GM12878 (cell line): Measurements from ENCODE around the gene TNPO2. TPM values are rescaled to one million over a fixed set of nuclear protein-coding genes. Genes with fewer than 3 reads are reported as not detected.
A peak's percentile ranks its signal among the peaks of the same experiment; 100 is the strongest.
"Not testable (repeated sequence)": the region's sequence is repeated elsewhere in the genome, so short reads cannot be mapped to it uniquely, and the experiment has no call there.

Source experiments
- ATAC-seq: fragments of 200-7000 bp; cut with Tn5 transposase; 3 replicates; pipeline ENCODE4 v1.9.1; 2020; ENCODE audit warnings: mild to moderate bottlenecking, moderate library complexity
- BruUV-seq: library from RNA; stranded (reverse); fragments of 400-500 nt; replicated peaks from 2 replicates; lab custom pipeline; 2021; lab: Mats Ljungman, UMichigan
- CTCF ChIA-PET: fragments of 300-600 bp; sonication (Branson Sonifier 250); formaldehyde crosslinking; extraction: SDS; loops from one replicate; lab custom pipeline; 2021; ENCODE audit warnings: inconsistent platforms; lab: Yijun Ruan, JAX
- POLR2A ChIA-PET: fragments of 350-600 bp; formaldehyde crosslinking; extraction: SDS; loops from one replicate; lab custom pipeline; 2021; ENCODE audit warnings: inconsistent platforms; lab: Charles Lee
- RAD21 ChIA-PET: fragments of 300-600 bp; sonication (Branson Sonifier 250); formaldehyde crosslinking; loops from one replicate; lab custom pipeline; 2023; ENCODE audit warnings: antibody characterized with exemption; ENCODE audit not compliant: unreplicated experiment; lab: Charles Lee
- SMC1A ChIA-PET: fragments of 300-600 bp; sonication (Branson Sonifier 250); formaldehyde crosslinking; loops from one replicate; lab custom pipeline; 2023; ENCODE audit not compliant: unreplicated experiment, uncharacterized antibody; lab: Charles Lee
- DNase-seq: peaks from one replicate; pipeline ENCODE4 v3.0.0-alpha.2; 2011; ENCODE audit warnings: low read depth, low spot score
- FAIRE-seq: peaks from 3 replicates; lab custom pipeline; 2011; peaks lifted over from hg19 to GRCh38; lab: Jason Lieb, UNC
- H2AFZ ChIP-seq: 2 replicates; pipeline ENCODE4 v1.6.0; 2011; ENCODE audit warnings: low read depth, low read length, control low read depth; ENCODE audit not compliant: control insufficient read depth
- H3K27ac ChIP-seq: 2 replicates; pipeline ENCODE4 v1.5.1; 2011; ENCODE audit warnings: control low read depth; ENCODE audit not compliant: control insufficient read depth, insufficient read depth
- H3K27me3 ChIP-seq, 2 experiments: replicated peaks in 1 of 2; 2 replicates each; pipeline versions ENCODE4 v1.6.0 to v1.6.1; 2011; ENCODE audit warnings: low read length in 1 of 2; ENCODE audit not compliant: control insufficient read depth in 2 of 2, insufficient read depth in 2 of 2
- H3K36me3 ChIP-seq, 2 experiments: 2 replicates each; pipeline ENCODE4 v1.5.1; 2011; ENCODE audit warnings: low read length in 1 of 2; ENCODE audit not compliant: control insufficient read depth in 2 of 2, insufficient read depth in 2 of 2
- H3K4me1 ChIP-seq: 2 replicates; pipeline ENCODE4 v1.6.1; 2011; ENCODE audit warnings: mild to moderate bottlenecking, low read length, moderate library complexity, mixed read lengths; ENCODE audit not compliant: control insufficient read depth, insufficient read depth
- H3K4me2 ChIP-seq: 2 replicates; pipeline ENCODE4 v1.6.0; 2011; ENCODE audit warnings: control low read depth; ENCODE audit not compliant: control insufficient read depth, insufficient read depth
- H3K4me3 ChIP-seq: fragments of 200-600 bp; sonication (generic); 2 replicates; pipeline ENCODE4 v1.5.1; 2016
- H3K79me2 ChIP-seq: 2 replicates; pipeline ENCODE4 v1.6.0; 2011; ENCODE audit warnings: low read length; ENCODE audit not compliant: control insufficient read depth, insufficient read depth
- H3K9ac ChIP-seq: 2 replicates; pipeline ENCODE4 v1.8.0; 2011; ENCODE audit warnings: low read length, control low read depth, mixed read lengths; ENCODE audit not compliant: control insufficient read depth, insufficient read depth
- H3K9me3 ChIP-seq: replicated peaks from 3 replicates; pipeline ENCODE4 v1.5.1; 2011; ENCODE audit warnings: mild to moderate bottlenecking, low read length; ENCODE audit not compliant: control insufficient read depth, insufficient read depth
- H4K20me1 ChIP-seq: 2 replicates; pipeline ENCODE4 v1.6.0; 2011; ENCODE audit not compliant: control insufficient read depth, insufficient read depth
- MTA3 ChIP-seq: IDR thresholded peaks from 2 replicates; pipeline ENCODE4 v1.6.1; 2012; ENCODE audit warnings: low read length, inconsistent platforms, borderline replicate concordance
- POLR2A ChIP-seq: IDR thresholded peaks from 2 replicates; pipeline ENCODE4 v1.6.1; 2011; ENCODE audit warnings: low read depth, mild to moderate bottlenecking, low read length
- TAF1 ChIP-seq: IDR thresholded peaks from 2 replicates; pipeline ENCODE4 v1.6.1; 2011; ENCODE audit warnings: mild to moderate bottlenecking, low read depth, low read length, borderline replicate concordance
- ZNF622 ChIP-seq: fragments of 450-650 bp; IDR thresholded peaks from 2 replicates; pipeline ENCODE4 v1.6.1; 2017; ENCODE audit warnings: mild to moderate bottlenecking, inconsistent platforms
- WGBS: methylation state at CpG from one replicate; pipeline ENCODE4 v1.1.6; 2016; ENCODE audit warnings: low lambda C conversion rate; ENCODE audit not compliant: insufficient replicate concordance, insufficient coverage; ENCODE audit errors: missing lambda C conversion rate; 5-methylcytosine and 5-hydroxymethylcytosine counted together
- in situ Hi-C: fragments of 300-500 bp; cut with MboI; formaldehyde crosslinking; loops from 9 replicates; pipeline ENCODE4 v1.14.3; 2018; ENCODE audit warnings: mixed read lengths
- intact Hi-C: fragments of 100-400 bp; cut with micrococcal nuclease; formaldehyde crosslinking; loops from one replicate; pipeline ENCODE4 v1.14.2; 2022; ENCODE audit not compliant: unreplicated experiment
- polyA plus RNA-seq, 11 experiments: library from polyadenylated mRNA; depleted of rRNA in 4 of 11; unstranded in 6 of 11; stranded (reverse) in 5 of 11; fragments of >200 nt; fragmentation: Nextera tagmentation in 4 of 11; fragmentation: Illumina TruSeq in 1 of 11; extraction: Ambion mirVana in 4 of 11; extraction: Trizol in 1 of 11; gene quantifications; 1 replicate in 1 of 11; 2 replicates in 10 of 11; pipeline versions ENCODE4 v1.2.1 to v1.2.3, GENCODE V29; 2011 to 2016; ENCODE audit warnings: inconsistent platforms in 2 of 11, missing spikeins in 2 of 11, low read depth in 1 of 11
- total RNA-seq, 4 experiments: library from RNA; depleted of rRNA in 3 of 4; stranded (reverse); fragments of >200 nt in 3 of 4; fragmentation: Illumina TruSeq in 1 of 4; extraction: Trizol in 1 of 4; gene quantifications; 2 replicates each; pipeline versions ENCODE4 v1.2.1 to v1.2.3, GENCODE V29; 2013 to 2021
- TF ChIP-seq, protein P1 (sequence below): IDR thresholded peaks from 2 replicates; pipeline ENCODE4 v1.6.1; 2012; ENCODE audit warnings: low read depth, low read length, improper control_type of control experiment

Gene TNPO2
- total and polyA plus RNA-seq, 10 of the 15 experiments (the other 5 are each of a cell fraction or from before 2014, with no cell fraction given), result 5.5 to 99.7 (median 29.6) TPM

DNA sequence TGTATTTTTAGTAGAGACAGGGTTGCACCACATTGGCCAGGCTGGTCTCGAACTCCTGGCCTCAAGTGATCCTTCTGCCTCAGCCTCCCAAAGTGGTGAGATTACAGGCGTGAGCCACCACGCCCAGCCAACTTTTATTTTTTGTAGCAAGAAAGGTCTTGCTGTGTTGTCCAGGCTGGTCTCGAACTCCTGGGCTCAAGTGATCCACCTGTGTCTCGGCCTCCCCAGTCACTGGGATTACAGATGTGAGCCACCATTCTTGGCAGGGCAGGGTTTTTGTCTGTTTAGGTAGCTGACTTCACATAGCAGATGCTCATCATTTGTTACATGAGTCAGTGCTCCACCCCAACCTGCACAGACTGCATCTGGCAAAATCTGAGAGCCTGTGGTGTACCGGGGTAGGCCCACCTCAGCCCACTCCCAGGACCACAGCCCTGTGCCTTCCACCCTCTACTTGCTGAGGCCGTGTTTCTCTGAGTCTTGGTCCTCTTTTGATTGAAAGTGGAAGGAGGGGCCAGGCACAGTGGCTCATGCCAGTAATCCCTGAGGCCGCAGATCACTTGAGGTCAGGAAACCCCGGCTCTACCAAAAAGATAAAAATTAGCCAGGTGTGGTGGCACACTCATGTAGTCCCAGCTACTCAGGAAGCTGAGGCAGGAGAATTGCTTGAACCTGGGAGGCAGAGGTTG is 4.2 kb upstream of the TNPO2 start:
- Histone ChIP-seq H3K36me3 (peaks cover 25 to 26% of the 10 kb centered on the region in 2 experiments; a peak in 3 of 4 replicates), H3K4me1 (peaks cover 21% of the 10 kb centered on the region), H3K9ac (no peak overlapping the region), H2AFZ (no peak overlapping the region), H3K27ac (no peak overlapping the region), H3K27me3 (no peaks in the 10 kb centered on the region), H4K20me1 (peaks cover 7% of the 10 kb centered on the region; the same call in 1 of the 2 replicates), H3K9me3 (no peaks in the 10 kb centered on the region), H3K4me3 (no peak overlapping the region), H3K79me2 (peaks cover 32% of the 10 kb centered on the region), H3K4me2 (no peak overlapping the region)
- ATAC-seq (no peak), FAIRE-seq (no peak), DNase-seq (no peak)
- ChIA-PET SMC1A (interaction anchor here (0.5 kb wide), 1 partner anchor 161 kb away, joined by 3 read pairs; no protein-coding TSS in a partner anchor), CTCF (interaction anchor here (1.2 kb wide), 1 partner anchor 9 kb away, joined by 4 read pairs; the partner anchor contains the start of gene GET3), RAD21 (no interaction called here), POLR2A (no interaction called here)
- no TSS peak for BruUV-seq
- intact Hi-C loops, result no loop called here
- in situ Hi-C loops, result no loop called here
- 85% methylated on average over 9 of the region's 9 CpGs for WGBS
- TF ChIP-seq POLR2A, result 0 out of 2 replicates have a peak, but pooled peaks have one; percentile 28
- TF ChIP-seq, protein P1, sequence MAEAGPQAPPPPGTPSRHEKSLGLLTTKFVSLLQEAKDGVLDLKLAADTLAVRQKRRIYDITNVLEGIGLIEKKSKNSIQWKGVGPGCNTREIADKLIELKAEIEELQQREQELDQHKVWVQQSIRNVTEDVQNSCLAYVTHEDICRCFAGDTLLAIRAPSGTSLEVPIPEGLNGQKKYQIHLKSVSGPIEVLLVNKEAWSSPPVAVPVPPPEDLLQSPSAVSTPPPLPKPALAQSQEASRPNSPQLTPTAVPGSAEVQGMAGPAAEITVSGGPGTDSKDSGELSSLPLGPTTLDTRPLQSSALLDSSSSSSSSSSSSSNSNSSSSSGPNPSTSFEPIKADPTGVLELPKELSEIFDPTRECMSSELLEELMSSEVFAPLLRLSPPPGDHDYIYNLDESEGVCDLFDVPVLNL, result no peak

DNA sequence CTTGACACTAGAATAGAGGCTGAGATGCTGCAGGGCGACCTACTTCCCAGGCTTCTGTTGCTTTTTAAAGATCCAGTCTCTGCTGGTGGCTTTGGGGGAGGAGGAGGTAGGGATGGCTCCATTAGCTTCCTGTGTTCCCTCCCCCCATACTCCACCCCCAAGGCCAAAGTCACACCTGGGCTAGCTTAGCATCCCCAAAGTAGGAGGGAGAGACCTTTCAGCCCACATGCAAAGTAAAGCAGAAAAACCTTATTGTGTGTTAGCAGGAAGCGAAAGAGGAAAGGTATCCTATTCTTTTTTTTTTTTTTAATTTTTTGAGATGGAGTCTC is 3.2 kb upstream of the TNPO2 start:
- CTCF ChIA-PET, result interaction anchor here (0.6 to 1.4 kb wide), 4 partner anchors 9 to 100 kb away, joined by 3 to 4 read pairs (median 3); partner anchors contain the start of gene GET3
- Histone ChIP-seq H3K4me3 (no peak overlapping the region), H3K27ac (no peak overlapping the region), H3K79me2 (peaks cover 31% of the 10 kb centered on the region), H2AFZ (no peak overlapping the region), H3K4me2 (no peak overlapping the region), H3K9ac (no peak overlapping the region), H3K27me3 (no peaks in the 10 kb centered on the region), H3K4me1 (peaks cover 15% of the 10 kb centered on the region), H3K36me3 (peaks cover 25% of the 10 kb centered on the region in 2 experiments; a peak in 3 of 4 replicates), H3K9me3 (no peaks in the 10 kb centered on the region), H4K20me1 (0 out of 2 replicates have a peak, but pooled peaks cover 6% of the 10 kb centered on the region)
- SMC1A ChIA-PET, result interaction anchor here (0.6 to 1.3 kb wide), 2 partner anchors 9 to 28 kb away, joined by 3 to 4 read pairs; no protein-coding TSS in a partner anchor
- in situ Hi-C loops, result no loop called here
- WGBS, result 66% methylated on average over 2 of the region's 2 CpGs
- FAIRE-seq, result no peak
- RAD21 ChIA-PET, result no interaction called here
- ATAC-seq, result no peak
- DNase-seq, result no peak
- TF ChIP-seq MTA3, result no peak
- no peak for TF ChIP-seq TAF1
- no peak for TF ChIP-seq ZNF622
- intact Hi-C loops, result no loop called here
- no TSS peak for BruUV-seq
- POLR2A ChIA-PET, result interaction anchor here (0.6 kb wide), 1 partner anchor 13 kb away, joined by 3 read pairs; no protein-coding TSS in a partner anchor

DNA sequence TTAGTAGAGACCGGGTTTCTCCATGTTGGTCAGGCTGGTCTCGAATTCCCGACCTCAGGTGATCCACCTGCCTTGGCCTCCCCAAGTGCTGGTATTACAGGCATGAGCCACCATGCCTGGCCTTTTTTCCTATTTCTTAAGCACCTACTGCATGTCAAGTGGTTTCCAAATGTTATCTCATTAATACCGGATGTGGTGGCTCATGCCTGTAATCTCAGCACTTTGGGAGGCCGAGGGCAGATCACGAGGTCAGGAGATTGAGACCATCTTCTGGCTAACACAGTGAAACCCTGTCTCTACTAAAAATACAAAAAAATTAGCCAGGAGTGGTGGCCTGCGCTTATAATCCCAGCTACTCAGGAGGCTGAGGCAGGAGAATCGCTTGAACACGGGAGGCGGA is 1.9 kb upstream of the TNPO2 start:
- in situ Hi-C loops, result not testable (repeated sequence)
- CTCF ChIA-PET, result interaction anchor here (0.9 kb wide), 1 partner anchor 10 kb away, joined by 3 read pairs; no protein-coding TSS in a partner anchor

More for the DNA sequence above, 1.9 kb upstream of the TNPO2 start:
- H3K4me1 ChIP-seq, H3K9me3 ChIP-seq, intact Hi-C loops, H3K27me3 ChIP-seq, ATAC-seq, H4K20me1 ChIP-seq, FAIRE-seq, DNase-seq, RAD21 ChIA-PET, H2AFZ ChIP-seq, BruUV-seq, H3K4me2 ChIP-seq, H3K27ac ChIP-seq, H3K4me3 ChIP-seq, H3K9ac ChIP-seq: not testable (repeated sequence)
- POLR2A ChIA-PET, result interaction anchor here (0.7 to 6.8 kb wide), 2 partner anchors 8 to 35 kb away, joined by 5 to 58 read pairs; partner anchors contain the start of gene TRIR
- peaks cover 33% of the 10 kb centered on the region for H3K79me2 ChIP-seq
- SMC1A ChIA-PET, result interaction anchor here (5.1 kb wide), 1 partner anchor 8 kb away, joined by 28 read pairs; the partner anchor contains the start of gene TRIR
- 100% methylated on average over 10 of the region's 10 CpGs for WGBS
- H3K36me3 ChIP-seq, result peaks cover 18% of the 10 kb centered on the region in 2 experiments; a peak in 3 of 4 replicates
